Upper lobe of left lung (tissue), 6 donors: ENCODE results near the gene ABHD18. TPM values are rescaled to one million over a fixed set of nuclear protein-coding genes. Genes with fewer than 3 reads are reported as not detected.
"Not testable (repeated sequence)": the region's sequence is repeated elsewhere in the genome, so short reads cannot be mapped to it uniquely, and the experiment has no call there.

Experiments used
- ATAC-seq, 2 donors: fragments of 200-7000 bp; cut with Tn5 transposase; one replicate each; pipeline ENCODE4 v1.9.1; 2022; ENCODE audit warnings: mild to moderate bottlenecking in 2 of 2, moderate library complexity in 2 of 2; ENCODE audit not compliant: low FRiP score in 2 of 2
- DNase-seq, 2 donors: peaks; one replicate each; pipeline ENCODE4 v3.0.0-alpha.2; 2019 to 2020
- H3K27ac ChIP-seq, 4 donors: fragments of 200-600 bp; sonication (generic); one replicate each; pipeline ENCODE4 v1.5.1; 2016 to 2019
- H3K27me3 ChIP-seq, 4 donors: fragments of 200-600 bp; sonication (generic); one replicate each; pipeline ENCODE4 v1.5.1; 2017 to 2019
- H3K36me3 ChIP-seq, 4 donors: fragments of 200-600 bp; sonication (generic); one replicate each; pipeline ENCODE4 v1.5.1; 2016 to 2019
- H3K4me1 ChIP-seq, 4 donors: fragments of 200-600 bp; sonication (generic); one replicate each; pipeline ENCODE4 v1.5.1; 2018 to 2019
- H3K4me3 ChIP-seq, 4 donors: fragments of 200-600 bp; sonication (generic); one replicate each; pipeline ENCODE4 v1.5.1; 2017 to 2019; ENCODE audit warnings: mild to moderate bottlenecking in 2 of 4, moderate library complexity in 1 of 4
- H3K9me3 ChIP-seq, 4 donors: fragments of 200-600 bp; sonication (generic); one replicate each; pipeline ENCODE4 v1.5.1; 2018 to 2019
- CTCF ChIP-seq, 6 experiments: fragments of 450-650 bp in 4 of 6; fragments of 200-600 bp in 2 of 6; sonication (generic) in 2 of 6; IDR thresholded peaks; one replicate each; pipeline ENCODE4 v1.5.1; 2016 to 2019; ENCODE audit warnings: antibody characterized with exemption in 6 of 6
- EP300 ChIP-seq, 4 donors: sonication (generic); formaldehyde crosslinking; IDR thresholded peaks; one replicate each; pipeline ENCODE4 v1.5.1; 2017; ENCODE audit warnings: antibody characterized with exemption in 4 of 4, control low read depth in 2 of 4
- POLR2A ChIP-seq, 4 donors: fragments of 450-650 bp; IDR thresholded peaks; one replicate each; pipeline ENCODE4 v1.5.1; 2016 to 2017; ENCODE audit warnings: antibody characterized with exemption in 4 of 4, mild to moderate bottlenecking in 2 of 4
- POLR2AphosphoS5 ChIP-seq, 2 donors: sonication (generic); formaldehyde crosslinking; IDR thresholded peaks; one replicate each; pipeline ENCODE4 v1.5.1; 2017; ENCODE audit warnings: antibody characterized with exemption in 2 of 2
- WGBS, 2 donors: methylation state at CpG; one replicate each; pipeline ENCODE4 v1.1.5; 2017 to 2018; 5-methylcytosine and 5-hydroxymethylcytosine counted together
- total RNA-seq, 6 donors: library from RNA; depleted of rRNA in 4 of 6; stranded (reverse); fragments of >200 nt in 4 of 6; gene quantifications; one replicate each; pipeline versions ENCODE4 v1.1.0 to v1.2.1, GENCODE V29; 2016 to 2021
- donor health status: DM: no; HTN: no; CAD: no; lungs with moderate emphysema.
- donor health status: DM: no; HTN: yes; CAD: no; lungs with severe emphysema.

ABHD18 gene
- total RNA-seq, 6 donors from 2014 or later, result 9.3 to 30.4 (median 12.0) TPM

DNA sequence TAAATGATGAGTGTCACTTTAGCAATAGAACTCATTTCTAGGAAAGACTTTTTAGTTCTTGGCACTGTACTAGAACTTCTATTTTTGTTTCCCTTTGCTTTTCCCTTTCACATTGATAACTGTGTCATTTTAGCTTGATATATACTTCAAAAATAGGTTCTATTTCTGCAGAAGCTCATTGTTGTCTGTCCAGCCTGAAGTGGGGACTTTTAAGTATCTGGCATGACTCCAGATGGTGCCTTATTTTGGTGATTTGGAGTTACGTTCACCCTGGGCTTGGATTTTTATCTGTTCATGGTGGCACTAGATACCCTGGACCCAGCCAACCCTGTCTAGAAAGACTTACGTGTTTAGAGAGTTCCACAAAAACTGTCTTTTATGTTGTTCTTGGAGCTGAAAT lies 3.4 kb downstream of the ABHD18 start:
- WGBS, 2 donors, result 65 to 72% methylated on average over 2 of the region's 2 CpGs
- Histone ChIP-seq H3K4me1 (peaks cover 0 to 19% (median 9%) of the 10 kb centered on the region in 4 donors), H3K27me3 (no peaks in the 10 kb centered on the region), H3K36me3 (peaks cover 0 to under 1% (median 0%) of the 10 kb centered on the region in 4 donors), H3K9me3 (no peaks in the 10 kb centered on the region), H3K27ac (no peak overlapping the region), H3K4me3 (no peak overlapping the region)
- DNase-seq, result no peak
- TF ChIP-seq EP300 (IDR thresholded peaks at IDR 0.05) (no peak), CTCF (IDR thresholded peaks at IDR 0.05) (no peak), POLR2A (IDR thresholded peaks at IDR 0.05) (no peak)
- ATAC-seq, result no peak

DNA sequence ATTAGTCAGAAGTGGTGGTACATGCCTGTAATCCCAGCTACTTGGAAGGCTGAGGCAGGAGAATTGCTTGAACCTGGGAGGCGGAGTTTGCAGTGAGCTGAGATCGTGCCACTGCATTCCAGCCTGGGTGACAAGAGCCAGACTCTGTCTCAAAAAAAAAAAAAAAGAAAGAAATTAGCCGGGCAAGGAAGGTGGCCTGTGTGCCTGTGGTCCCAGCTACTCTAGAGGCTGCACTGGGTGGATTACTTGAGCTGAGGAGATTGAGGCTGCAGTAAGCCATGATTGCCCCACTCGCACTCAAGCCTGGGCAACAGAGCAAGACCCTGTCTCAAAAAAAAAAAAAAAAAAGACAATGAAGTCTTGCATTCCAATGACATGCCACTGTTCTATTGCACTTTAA lies 5.7 kb downstream of the ABHD18 start:
- not testable (repeated sequence) for H3K27me3 ChIP-seq, H3K36me3 ChIP-seq, DNase-seq, ATAC-seq, H3K27ac ChIP-seq, H3K9me3 ChIP-seq, H3K4me3 ChIP-seq, H3K4me1 ChIP-seq
- 68 to 77% methylated on average over 4 of the region's 4 CpGs for WGBS, 2 donors

DNA sequence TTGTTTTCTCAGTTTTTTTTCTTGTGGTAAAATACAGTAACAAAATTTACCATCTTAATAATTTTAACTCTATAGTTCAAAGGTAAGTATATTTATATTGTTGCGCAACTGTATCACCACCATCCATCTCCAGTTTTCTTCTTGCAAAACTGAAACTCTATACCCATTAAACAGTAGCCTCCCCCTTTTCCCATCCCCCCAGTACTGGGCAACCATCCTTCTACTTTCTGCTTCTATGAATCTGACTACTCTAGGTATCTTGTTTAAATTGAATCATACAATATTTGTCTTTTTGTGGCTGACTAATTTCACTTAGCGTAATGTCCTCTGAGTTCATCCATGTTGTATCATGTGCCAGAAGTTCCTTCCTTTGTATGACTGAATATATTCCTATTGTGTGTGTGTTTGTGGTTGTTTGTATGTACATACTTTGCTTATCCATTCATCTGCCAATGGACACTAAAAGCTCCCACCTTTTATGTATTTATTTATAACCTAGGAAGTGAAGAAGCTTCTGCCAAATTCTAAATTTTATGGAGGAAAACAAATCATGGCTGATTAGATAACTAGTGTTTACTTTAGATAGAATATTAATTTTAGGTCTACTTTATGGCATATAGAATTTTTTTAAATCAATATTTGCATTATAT lies 10.0 kb downstream of the ABHD18 start:
- no peaks in the 10 kb centered on the region for H3K4me1 ChIP-seq
- H3K27ac ChIP-seq, result no peak overlapping the region
- no peak for DNase-seq
- no peak for ATAC-seq
- 86 to 90% methylated on average over 2 of the region's 2 CpGs for WGBS, 2 donors
- peaks cover 0 to 4% (median 0%) of the 10 kb centered on the region in 4 donors for H3K36me3 ChIP-seq
- TF ChIP-seq EP300 (IDR thresholded peaks at IDR 0.05), result no peak
- no peak for TF ChIP-seq CTCF (IDR thresholded peaks at IDR 0.05)
- no peak for TF ChIP-seq POLR2AphosphoS5 (IDR thresholded peaks at IDR 0.05)
- TF ChIP-seq POLR2A (IDR thresholded peaks at IDR 0.05), result no peak
- no peaks in the 10 kb centered on the region for H3K27me3 ChIP-seq
- peaks cover 0 to 3% (median 0%) of the 10 kb centered on the region in 4 donors for H3K9me3 ChIP-seq
- no peak overlapping the region for H3K4me3 ChIP-seq

DNA sequence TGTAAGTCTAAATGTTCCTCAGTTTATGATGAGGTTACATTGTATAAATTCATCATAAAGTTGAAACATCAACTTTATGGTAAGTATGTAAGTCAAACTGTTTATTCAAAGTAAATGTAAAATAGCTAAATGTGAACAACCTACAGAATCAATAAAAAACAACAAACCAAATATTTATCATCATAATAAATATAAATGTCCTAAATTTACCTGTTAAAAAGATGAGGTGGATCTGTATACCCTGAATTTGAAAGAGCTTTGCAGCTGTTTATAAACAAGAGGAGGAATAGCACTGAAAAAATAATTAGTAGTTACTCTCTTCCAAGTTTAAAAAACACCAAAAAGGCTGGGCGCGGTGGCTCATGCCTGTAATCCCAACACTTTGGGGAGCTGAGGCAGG lies 13.7 kb downstream of the ABHD18 start:
- DNase-seq (no peak), ATAC-seq (no peak)
- no peak overlapping the region for H3K27ac ChIP-seq
- no peak overlapping the region for H3K4me3 ChIP-seq
- H3K4me1 ChIP-seq, result no peaks in the 10 kb centered on the region
- H3K27me3 ChIP-seq, result no peaks in the 10 kb centered on the region
- no peak for TF ChIP-seq POLR2A (IDR thresholded peaks at IDR 0.05)
- TF ChIP-seq EP300 (IDR thresholded peaks at IDR 0.05), result no peak
- TF ChIP-seq CTCF (IDR thresholded peaks at IDR 0.05), result no peak
- no peak for TF ChIP-seq POLR2AphosphoS5 (IDR thresholded peaks at IDR 0.05)
- H3K36me3 ChIP-seq, result peaks cover 0 to 3% (median 0%) of the 10 kb centered on the region in 4 donors
- WGBS, 2 donors, result 98 to 100% methylated on average over 2 of the region's 2 CpGs
- peaks cover 0 to 3% (median 0%) of the 10 kb centered on the region in 4 donors for H3K9me3 ChIP-seq

DNA sequence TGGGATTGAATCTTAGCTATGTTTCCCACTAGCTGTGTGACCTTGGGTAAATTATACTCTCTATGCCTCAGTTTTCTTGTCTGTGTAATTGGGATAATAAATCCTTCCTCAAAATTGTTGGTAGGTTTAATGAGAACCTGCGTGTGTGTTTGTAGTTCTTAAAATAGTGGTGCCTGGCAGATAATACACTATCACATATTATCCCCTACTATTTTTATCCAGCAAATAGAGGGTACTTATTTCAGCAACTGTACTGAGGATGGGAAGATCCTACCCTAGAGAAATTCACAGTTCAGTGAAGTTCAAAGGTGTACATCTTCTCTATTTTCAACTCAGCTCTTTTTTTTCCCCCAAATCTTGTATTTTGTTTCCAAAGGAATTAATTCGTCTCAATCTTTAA lies 17.2 kb downstream of the ABHD18 start:
- peaks cover 0 to 3% (median 0%) of the 10 kb centered on the region in 4 donors for H3K9me3 ChIP-seq
- WGBS, 2 donors, result 95 to 96% methylated on average over 2 of the region's 2 CpGs
- peaks cover 0 to 25% (median 8%) of the 10 kb centered on the region in 4 donors for H3K36me3 ChIP-seq
- TF ChIP-seq POLR2A (IDR thresholded peaks at IDR 0.05) (no peak), EP300 (IDR thresholded peaks at IDR 0.05) (no peak), POLR2AphosphoS5 (IDR thresholded peaks at IDR 0.05) (no peak), CTCF (IDR thresholded peaks at IDR 0.05) (no peak)
- H3K27ac ChIP-seq, result no peak overlapping the region
- H3K4me1 ChIP-seq, result no peaks in the 10 kb centered on the region
- no peak for DNase-seq
- ATAC-seq, result no peak
- no peaks in the 10 kb centered on the region for H3K27me3 ChIP-seq
- no peak overlapping the region for H3K4me3 ChIP-seq
